Raji (cell line): ENCODE data around the gene ZDHHC3.

Experiments used
- POLR2A ChIP-seq: IDR thresholded peaks from 2 replicates; pipeline ENCODE4 v1.6.1; 2011; ENCODE audit warnings: low read depth, low read length, control low read depth; ENCODE audit not compliant: insufficient read depth

The ZDHHC3 gene

GRCh38 chr3:44906997-44907396, 69.0 kb downstream of the ZDHHC3 start:
- no peak for TF ChIP-seq POLR2A

- no peak for TF ChIP-seq POLR2A
Observed at GRCh38 chr3:44905446-44906157, 70.4 kb downstream of the ZDHHC3 start.

GRCh38 chr3:44903751-44904150, 72.2 kb downstream of the ZDHHC3 start:
- TF ChIP-seq POLR2A = no peak

- no peak for TF ChIP-seq POLR2A
Observed at GRCh38 chr3:44903314-44903713, 72.7 kb downstream of the ZDHHC3 start.

GRCh38 chr3:44902628-44903027, 73.3 kb downstream of the ZDHHC3 start:
- no peak for TF ChIP-seq POLR2A

- TF ChIP-seq POLR2A = no peak
Observed at GRCh38 chr3:44899683-44900367, 76.1 kb downstream of the ZDHHC3 start.

GRCh38 chr3:44896440-44896839, 79.5 kb downstream of the ZDHHC3 start:
- no peak for TF ChIP-seq POLR2A

- no peak for TF ChIP-seq POLR2A
Observed at GRCh38 chr3:44894485-44894884, 81.5 kb downstream of the ZDHHC3 start.

- no peak for TF ChIP-seq POLR2A
Observed at GRCh38 chr3:44893097-44893496, 82.9 kb downstream of the ZDHHC3 start.

GRCh38 chr3:44892689-44893088, 83.3 kb downstream of the ZDHHC3 start:
- TF ChIP-seq POLR2A = no peak

GRCh38 chr3:44890852-44891251, 85.1 kb downstream of the ZDHHC3 start:
- no peak for TF ChIP-seq POLR2A

- no peak for TF ChIP-seq POLR2A
Observed at GRCh38 chr3:44890258-44890657, 85.7 kb downstream of the ZDHHC3 start.

GRCh38 chr3:44887101-44887500, 88.9 kb downstream of the ZDHHC3 start:
- no peak for TF ChIP-seq POLR2A

GRCh38 chr3:44886561-44886960, 89.4 kb downstream of the ZDHHC3 start:
- TF ChIP-seq POLR2A = no peak

GRCh38 chr3:44885618-44886017, 90.4 kb downstream of the ZDHHC3 start:
- TF ChIP-seq POLR2A = no peak

- no peak for TF ChIP-seq POLR2A
Observed at GRCh38 chr3:44883999-44884431, 92.0 kb downstream of the ZDHHC3 start.

GRCh38 chr3:44883213-44883955, 92.6 kb downstream of the ZDHHC3 start:
- TF ChIP-seq POLR2A = no peak

GRCh38 chr3:44880284-44880683, 95.7 kb downstream of the ZDHHC3 start:
- TF ChIP-seq POLR2A = no peak
